Measurements from ENCODE around the gene NCKAP5. TPM values are rescaled to one million over a fixed set of nuclear protein-coding genes. Genes with fewer than 3 reads are reported as not detected.

The NCKAP5 gene
- total and polyA plus RNA-seq, 9 of the 15 experiments (the other 6 are each of a cell fraction or from before 2014, with no cell fraction given), result not detected

DNA sequence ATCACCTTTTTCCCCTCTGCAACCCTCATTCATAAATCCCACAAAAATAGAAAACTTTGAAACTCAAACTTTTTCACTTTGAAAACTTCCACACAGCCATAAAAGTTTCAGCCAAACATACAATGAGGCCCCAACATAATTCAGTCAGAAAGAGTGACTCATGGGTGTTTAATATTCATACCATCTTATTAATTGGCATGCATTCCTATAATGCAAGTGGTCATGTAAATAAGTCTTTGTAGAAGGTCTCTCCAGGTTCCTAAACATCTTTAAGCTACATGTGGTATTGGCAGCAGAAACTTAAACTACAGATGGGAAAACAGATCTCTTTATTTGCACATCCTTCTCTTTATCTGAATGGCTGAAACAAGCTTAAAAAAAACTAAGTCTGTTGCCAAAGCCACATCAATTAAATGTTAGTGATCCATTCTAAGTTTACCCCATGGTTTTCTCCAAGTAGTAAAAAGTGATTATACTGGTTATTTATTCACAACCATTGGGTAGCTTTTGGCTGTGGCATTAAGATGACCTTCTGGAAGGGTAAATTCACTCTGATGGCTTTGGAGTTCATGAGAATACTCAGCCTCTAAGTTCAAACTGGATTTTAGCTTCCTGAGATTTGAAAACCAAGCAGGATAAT lies 828.1 kb downstream of the NCKAP5 start:
- Histone ChIP-seq H3K79me2 (ENCODE audit: control insufficient read depth, insufficient read depth, low read length) (no peaks in the 10 kb centered on the region), H3K4me3 (no peak overlapping the region), H3K9me3 (replicated peaks; ENCODE audit: control insufficient read depth, insufficient read depth, low read depth, low read length) (no peaks in the 10 kb centered on the region), H3K36me3 (ENCODE audit: control insufficient read depth, insufficient read depth, low read length) (no peaks in the 10 kb centered on the region), H3K9me1 (ENCODE audit: control insufficient read depth, insufficient read depth, low read length) (no peaks in the 10 kb centered on the region), H4K20me1 (replicated peaks; ENCODE audit: control insufficient read depth, insufficient read depth, low read length) (no peaks in the 10 kb centered on the region), H3K9ac (ENCODE audit: insufficient read depth in 1 of 2, low read depth in 2 of 2, low read length in 2 of 2) (no peak overlapping the region), H3K27ac (ENCODE audit: extremely low read depth, low read depth, low read length) (no peak overlapping the region), H2AFZ (ENCODE audit: low read depth, low read length) (no peak overlapping the region), H3K27me3 (ENCODE audit: control insufficient read depth in 2 of 2, insufficient read depth in 2 of 2, low read length in 2 of 2) (no peaks in the 10 kb centered on the region), H3K4me1 (replicated peaks in 1 of 2; ENCODE audit: control insufficient read depth in 2 of 2, insufficient read depth in 2 of 2, low read length in 2 of 2) (no peaks in the 10 kb centered on the region), H3K4me2 (ENCODE audit: insufficient read depth, low read length) (no peak overlapping the region)
- no peak for DNase-seq (ENCODE audit: extremely low read depth in 1 of 4, low spot score in 3 of 4)
- ChIA-PET POLR2A (interaction anchor here (0.6 kb wide), 1 partner anchor 513 kb away, joined by 3 read pairs; no protein-coding TSS in a partner anchor), CTCF (ENCODE audit: low intra/inter-chr PET ratio) (no interaction called here)
- no peak for FAIRE-seq
- in situ Hi-C loops (cut with MboI), result no loop called here
- intact Hi-C loops (cut with micrococcal nuclease), result no loop called here
- no peak for ATAC-seq
- no TSS peak for BruUV-seq (replicated peaks)
- TF ChIP-seq CHCHD3 (CRISPR knock-in tag; IDR thresholded peaks at IDR 0.05) (no peak), ZNF41 (CRISPR knock-in tag; conservative IDR thresholded peaks at IDR 0.05) (no peak), CBFA2T3 (IDR thresholded peaks at IDR 0.05) (no peak), ZNF316 (IDR thresholded peaks at IDR 0.05) (no peak), ZNF134 (CRISPR knock-in tag; conservative IDR thresholded peaks at IDR 0.05) (no peak), TBP (optimal IDR thresholded peaks at IDR 0.05; ENCODE audit: low read depth, low read length) (no peak), ZNF707 (CRISPR knock-in tag; conservative IDR thresholded peaks at IDR 0.05) (no peak), NFIX (CRISPR knock-in tag; IDR thresholded peaks at IDR 0.05; ENCODE audit: low read depth) (no peak), ETV5 (CRISPR knock-in tag; IDR thresholded peaks at IDR 0.05; ENCODE audit: low read depth) (no peak), KDM5B (IDR thresholded peaks at IDR 0.05; ENCODE audit: insufficient replicate concordance, low read depth, low read length) (no peak), POLR2H (tag; IDR thresholded peaks at IDR 0.05; ENCODE audit: low read depth) (no peak), ZC3H4 (CRISPR knock-in tag; IDR thresholded peaks at IDR 0.05; ENCODE audit: borderline replicate concordance) (no peak), ZBTB1 (CRISPR knock-in tag; IDR thresholded peaks at IDR 0.05; ENCODE audit: borderline replicate concordance, low read depth) (no peak), ZNF311 (CRISPR knock-in tag; IDR thresholded peaks at IDR 0.05) (no peak), SMAD4 (CRISPR knock-in tag; conservative IDR thresholded peaks at IDR 0.05) (no peak), POLR3A (IDR thresholded peaks at IDR 0.05; ENCODE audit: borderline replicate concordance, extremely low read depth, insufficient read depth, insufficient read length) (no peak)
- TF ChIP-seq, protein P1, sequence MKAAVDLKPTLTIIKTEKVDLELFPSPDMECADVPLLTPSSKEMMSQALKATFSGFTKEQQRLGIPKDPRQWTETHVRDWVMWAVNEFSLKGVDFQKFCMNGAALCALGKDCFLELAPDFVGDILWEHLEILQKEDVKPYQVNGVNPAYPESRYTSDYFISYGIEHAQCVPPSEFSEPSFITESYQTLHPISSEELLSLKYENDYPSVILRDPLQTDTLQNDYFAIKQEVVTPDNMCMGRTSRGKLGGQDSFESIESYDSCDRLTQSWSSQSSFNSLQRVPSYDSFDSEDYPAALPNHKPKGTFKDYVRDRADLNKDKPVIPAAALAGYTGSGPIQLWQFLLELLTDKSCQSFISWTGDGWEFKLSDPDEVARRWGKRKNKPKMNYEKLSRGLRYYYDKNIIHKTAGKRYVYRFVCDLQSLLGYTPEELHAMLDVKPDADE (conservative IDR thresholded peaks at IDR 0.05; ENCODE audit: control insufficient read depth, low read depth, low read length), result no peak
- TF ChIP-seq, protein P2, sequence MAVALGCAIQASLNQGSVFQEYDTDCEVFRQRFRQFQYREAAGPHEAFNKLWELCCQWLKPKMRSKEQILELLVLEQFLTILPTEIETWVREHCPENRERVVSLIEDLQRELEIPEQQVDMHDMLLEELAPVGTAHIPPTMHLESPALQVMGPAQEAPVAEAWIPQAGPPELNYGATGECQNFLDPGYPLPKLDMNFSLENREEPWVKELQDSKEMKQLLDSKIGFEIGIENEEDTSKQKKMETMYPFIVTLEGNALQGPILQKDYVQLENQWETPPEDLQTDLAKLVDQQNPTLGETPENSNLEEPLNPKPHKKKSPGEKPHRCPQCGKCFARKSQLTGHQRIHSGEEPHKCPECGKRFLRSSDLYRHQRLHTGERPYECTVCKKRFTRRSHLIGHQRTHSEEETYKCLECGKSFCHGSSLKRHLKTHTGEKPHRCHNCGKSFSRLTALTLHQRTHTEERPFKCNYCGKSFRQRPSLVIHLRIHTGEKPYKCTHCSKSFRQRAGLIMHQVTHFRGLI (CRISPR knock-in tag; IDR thresholded peaks at IDR 0.05), result no peak
- TF ChIP-seq, protein P3, sequence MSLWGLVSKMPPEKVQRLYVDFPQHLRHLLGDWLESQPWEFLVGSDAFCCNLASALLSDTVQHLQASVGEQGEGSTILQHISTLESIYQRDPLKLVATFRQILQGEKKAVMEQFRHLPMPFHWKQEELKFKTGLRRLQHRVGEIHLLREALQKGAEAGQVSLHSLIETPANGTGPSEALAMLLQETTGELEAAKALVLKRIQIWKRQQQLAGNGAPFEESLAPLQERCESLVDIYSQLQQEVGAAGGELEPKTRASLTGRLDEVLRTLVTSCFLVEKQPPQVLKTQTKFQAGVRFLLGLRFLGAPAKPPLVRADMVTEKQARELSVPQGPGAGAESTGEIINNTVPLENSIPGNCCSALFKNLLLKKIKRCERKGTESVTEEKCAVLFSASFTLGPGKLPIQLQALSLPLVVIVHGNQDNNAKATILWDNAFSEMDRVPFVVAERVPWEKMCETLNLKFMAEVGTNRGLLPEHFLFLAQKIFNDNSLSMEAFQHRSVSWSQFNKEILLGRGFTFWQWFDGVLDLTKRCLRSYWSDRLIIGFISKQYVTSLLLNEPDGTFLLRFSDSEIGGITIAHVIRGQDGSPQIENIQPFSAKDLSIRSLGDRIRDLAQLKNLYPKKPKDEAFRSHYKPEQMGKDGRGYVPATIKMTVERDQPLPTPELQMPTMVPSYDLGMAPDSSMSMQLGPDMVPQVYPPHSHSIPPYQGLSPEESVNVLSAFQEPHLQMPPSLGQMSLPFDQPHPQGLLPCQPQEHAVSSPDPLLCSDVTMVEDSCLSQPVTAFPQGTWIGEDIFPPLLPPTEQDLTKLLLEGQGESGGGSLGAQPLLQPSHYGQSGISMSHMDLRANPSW (CRISPR knock-in tag; IDR thresholded peaks at IDR 0.05), result no peak

All from K562 (cell line).